Measurements from ENCODE around the gene BORCS8. TPM values are rescaled to one million over a fixed set of nuclear protein-coding genes. Genes with fewer than 3 reads are reported as not detected.

BORCS8 gene
- total and polyA plus RNA-seq, 9 donors, result 5.4 to 19.0 (median 15.0) TPM

DNA sequence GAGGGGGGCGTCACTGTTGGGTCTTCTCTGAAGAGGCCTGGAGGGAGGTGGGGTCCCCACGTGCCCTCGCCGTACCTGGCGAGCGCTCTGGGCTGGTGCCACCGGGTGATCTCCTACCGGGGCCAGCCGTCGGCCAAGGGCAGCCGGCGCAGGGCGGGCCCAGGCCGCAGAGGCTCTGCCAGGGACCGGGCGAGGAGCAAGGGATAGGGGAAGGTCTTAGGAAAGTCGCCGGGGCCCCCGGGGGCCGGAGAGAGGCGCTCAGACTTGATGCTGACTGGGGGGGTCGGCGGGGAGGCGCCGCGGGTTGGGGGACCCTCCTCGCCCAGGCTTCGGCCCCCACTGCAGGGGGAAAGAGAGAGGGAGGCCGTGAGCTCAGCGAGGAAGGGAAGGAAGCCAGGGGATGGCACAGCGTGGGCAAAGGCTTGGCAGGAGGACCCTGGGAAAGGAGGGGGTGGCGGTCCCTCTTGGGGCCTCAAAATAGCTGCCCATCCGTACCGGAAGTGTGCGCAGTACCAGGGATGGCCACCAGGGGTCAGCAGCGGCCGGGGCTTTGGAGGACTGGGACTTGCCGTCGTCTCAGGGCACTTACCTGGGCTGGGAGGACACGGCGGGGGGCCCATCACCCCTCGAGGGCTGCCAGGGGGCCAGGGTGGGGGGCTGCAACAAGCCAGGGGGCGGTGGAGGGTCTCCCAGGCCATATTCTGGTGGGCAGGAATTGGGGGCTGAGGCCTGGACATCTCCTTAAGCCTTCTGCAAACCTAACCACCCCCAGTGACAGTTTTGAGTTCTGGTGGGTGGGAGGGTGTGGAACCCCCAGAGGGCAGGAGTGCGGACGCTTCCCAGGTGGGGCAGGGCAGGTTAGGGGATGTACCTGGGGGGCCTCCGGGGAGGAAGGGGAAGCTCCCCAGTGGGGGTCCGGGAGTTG is 46.0 kb downstream of the BORCS8 start:
- intact Hi-C loops (cut with DNase I), result loop anchor here in 2 of 4 donors (5.0 to 10.0 kb wide), 4 partner anchors 91 to 349 kb away; no protein-coding TSS in a partner anchor
- no peak overlapping the region for H3K4me3 ChIP-seq
- no peaks in the 10 kb centered on the region for H3K27me3 ChIP-seq
- no peaks in the 10 kb centered on the region for H3K9me3 ChIP-seq
- TF ChIP-seq, protein P1, sequence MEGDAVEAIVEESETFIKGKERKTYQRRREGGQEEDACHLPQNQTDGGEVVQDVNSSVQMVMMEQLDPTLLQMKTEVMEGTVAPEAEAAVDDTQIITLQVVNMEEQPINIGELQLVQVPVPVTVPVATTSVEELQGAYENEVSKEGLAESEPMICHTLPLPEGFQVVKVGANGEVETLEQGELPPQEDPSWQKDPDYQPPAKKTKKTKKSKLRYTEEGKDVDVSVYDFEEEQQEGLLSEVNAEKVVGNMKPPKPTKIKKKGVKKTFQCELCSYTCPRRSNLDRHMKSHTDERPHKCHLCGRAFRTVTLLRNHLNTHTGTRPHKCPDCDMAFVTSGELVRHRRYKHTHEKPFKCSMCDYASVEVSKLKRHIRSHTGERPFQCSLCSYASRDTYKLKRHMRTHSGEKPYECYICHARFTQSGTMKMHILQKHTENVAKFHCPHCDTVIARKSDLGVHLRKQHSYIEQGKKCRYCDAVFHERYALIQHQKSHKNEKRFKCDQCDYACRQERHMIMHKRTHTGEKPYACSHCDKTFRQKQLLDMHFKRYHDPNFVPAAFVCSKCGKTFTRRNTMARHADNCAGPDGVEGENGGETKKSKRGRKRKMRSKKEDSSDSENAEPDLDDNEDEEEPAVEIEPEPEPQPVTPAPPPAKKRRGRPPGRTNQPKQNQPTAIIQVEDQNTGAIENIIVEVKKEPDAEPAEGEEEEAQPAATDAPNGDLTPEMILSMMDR (IDR thresholded peaks at IDR 0.05), result peak; percentile 89 to 93 (median 89)
- TF ChIP-seq POLR2A (IDR thresholded peaks at IDR 0.05) (no peak), EP300 (IDR thresholded peaks at IDR 0.05) (no peak)
- DNase-seq, result peak; percentile 62 to 90 (median 85)
- H3K4me1 ChIP-seq (ENCODE audit: insufficient read depth), result no peaks in the 10 kb centered on the region
- H3K27ac ChIP-seq, result no peak overlapping the region
- 31 to 32% (median 31%) methylated on average over 43 to 47 of the region's 47 CpGs for whole genome bisulfite sequencing, 3 donors
- H3K36me3 ChIP-seq, result no peaks in the 10 kb centered on the region

DNA sequence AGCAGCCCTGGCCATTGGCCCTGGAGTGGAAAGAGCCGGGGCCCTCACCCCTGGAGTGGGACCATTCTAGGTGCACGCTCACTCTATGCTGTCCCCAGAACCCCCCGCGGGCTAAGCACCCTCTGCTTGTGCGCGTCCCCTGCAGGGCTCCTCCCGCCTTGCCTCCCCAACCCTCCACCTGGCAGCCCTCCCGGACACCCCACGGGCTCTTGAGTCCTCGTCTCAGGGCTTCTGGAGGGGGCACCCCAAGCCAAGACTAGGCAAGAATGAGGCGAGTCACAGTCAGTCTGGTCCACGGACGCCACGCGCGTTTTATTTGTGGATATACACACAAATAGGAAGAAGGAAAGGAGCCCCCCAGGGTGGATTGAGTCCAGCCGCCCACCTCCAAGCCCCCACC is 46.7 kb downstream of the BORCS8 start:
- Histone ChIP-seq H3K36me3 (no peaks in the 10 kb centered on the region), H3K27ac (no peak overlapping the region), H3K27me3 (no peaks in the 10 kb centered on the region), H3K4me1 (ENCODE audit: insufficient read depth) (no peaks in the 10 kb centered on the region), H3K9me3 (no peaks in the 10 kb centered on the region), H3K4me3 (no peak overlapping the region)
- TF ChIP-seq POLR2A (IDR thresholded peaks at IDR 0.05) (no peak), EP300 (IDR thresholded peaks at IDR 0.05) (no peak)
- WGBS, 3 donors, result 79 to 90% (median 81%) methylated on average over 17 of the region's 17 CpGs
- intact Hi-C loops (cut with DNase I), result loop anchor here in 2 of 4 donors (5.0 to 10.0 kb wide), 4 partner anchors 90 to 350 kb away; no protein-coding TSS in a partner anchor
- DNase-seq, result peak in 3 of 5 donors; percentile 36 to 43 (median 42)

DNA sequence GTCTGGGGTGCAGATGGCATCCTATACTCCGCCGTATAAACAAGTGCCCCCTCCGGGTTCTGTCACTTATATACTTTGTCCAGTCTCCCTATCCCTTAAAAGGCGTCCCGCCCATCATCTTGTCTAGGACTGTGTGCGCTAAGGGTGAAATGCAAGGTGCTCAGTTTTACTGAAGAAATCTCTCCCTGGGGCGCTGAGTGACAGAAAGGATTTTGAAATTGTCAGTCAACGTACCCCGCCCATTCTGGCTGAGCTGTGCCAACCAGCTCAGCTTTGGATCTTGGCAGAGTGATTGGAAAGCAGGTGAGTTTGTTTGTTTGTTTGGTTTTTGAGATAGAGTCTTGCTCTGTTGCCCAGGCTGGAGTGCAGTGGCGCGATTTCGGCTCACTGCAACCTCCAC is 49.6 kb downstream of the BORCS8 start:
- no peak for DNase-seq
- Histone ChIP-seq H3K36me3 (no peaks in the 10 kb centered on the region), H3K4me3 (no peak overlapping the region), H3K27ac (no peak overlapping the region), H3K27me3 (no peaks in the 10 kb centered on the region), H3K9me3 (no peaks in the 10 kb centered on the region), H3K4me1 (ENCODE audit: insufficient read depth) (peaks cover 5% of the 10 kb centered on the region)
- intact Hi-C loops (cut with DNase I), result loop anchor here in 3 of 4 donors (5.0 to 10.0 kb wide), 4 partner anchors 85 to 352 kb away; no protein-coding TSS in a partner anchor
- 86 to 96% (median 88%) methylated on average over 12 of the region's 12 CpGs for WGBS, 3 donors
- TF ChIP-seq POLR2A (IDR thresholded peaks at IDR 0.05) (no peak), EP300 (IDR thresholded peaks at IDR 0.05) (no peak)
- TF ChIP-seq, protein P1 (IDR thresholded peaks at IDR 0.05), result no peak

DNA sequence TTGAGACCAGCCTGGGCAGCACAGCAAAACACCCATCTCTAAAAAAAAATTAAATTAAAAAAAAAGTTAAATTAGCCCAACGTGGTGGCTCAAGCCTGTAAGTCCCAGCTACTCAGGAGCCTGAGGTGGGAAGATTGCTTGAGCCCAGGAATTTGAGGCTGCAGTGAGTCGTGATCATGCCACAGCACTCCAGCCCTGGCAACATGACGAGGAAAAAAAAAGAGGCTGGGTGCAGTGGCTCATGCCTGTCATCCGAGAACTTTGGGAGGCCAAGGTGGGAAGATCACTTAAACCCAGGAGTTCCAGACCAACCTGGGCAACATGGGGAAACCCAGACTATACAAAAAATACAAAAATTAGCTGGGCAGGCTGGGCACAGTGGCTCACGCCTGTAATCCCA is 51.5 kb downstream of the BORCS8 start:
- Histone ChIP-seq H3K4me3 (no peak overlapping the region), H3K4me1 (ENCODE audit: insufficient read depth) (peaks cover 10% of the 10 kb centered on the region), H3K27me3 (no peaks in the 10 kb centered on the region), H3K36me3 (no peaks in the 10 kb centered on the region), H3K27ac (no peak overlapping the region), H3K9me3 (no peaks in the 10 kb centered on the region)
- TF ChIP-seq, protein P1 (IDR thresholded peaks at IDR 0.05), result no peak
- no peak for TF ChIP-seq POLR2A (IDR thresholded peaks at IDR 0.05)
- 56 to 61% (median 60%) methylated on average over 5 of the region's 5 CpGs for WGBS, 3 donors
- intact Hi-C loops (cut with DNase I), result loop anchor here in 3 of 4 donors (5.0 to 10.0 kb wide), 4 partner anchors 83 to 354 kb away; no protein-coding TSS in a partner anchor
- DNase-seq, result no peak

Data from ovary (tissue), 9 donors.